Activated naive CD4-positive, alpha-beta T cell treated with anti-CD3 and anti-CD28 coated beads, Interleukin-2, amount 10 ng/mL, durations not matched to agents 7 days and 5 days (primary cell): Measurements from ENCODE around the gene ZNF805.
A peak's percentile ranks its signal among the peaks of the same experiment; 100 is the strongest.
"Not testable (repeated sequence)": the region's sequence is repeated elsewhere in the genome, so short reads cannot be mapped to it uniquely, and the experiment has no call there.

Experiments used
- CTCF ChIA-PET: fragments of 350-600 bp; sonication (Branson Sonifier 250); formaldehyde crosslinking; loops from one replicate; lab custom pipeline; 2021; ENCODE audit warnings: antibody characterized with exemption; lab: Charles Lee
- DNase-seq: peaks from one replicate; pipeline ENCODE4 v3.0.0-alpha.2; 2020
- H3K27ac Mint-ChIP-seq: one replicate; pipeline ENCODE4 v1.8.0; 2021; ENCODE audit warnings: mild to moderate bottlenecking, moderate library complexity, mixed read lengths
- H3K27me3 Mint-ChIP-seq: one replicate; pipeline ENCODE4 v1.8.0; 2021; ENCODE audit warnings: mild to moderate bottlenecking, mixed read lengths
- H3K36me3 Mint-ChIP-seq: one replicate; pipeline ENCODE4 v1.8.0; 2021; ENCODE audit warnings: mixed read lengths
- H3K4me1 Mint-ChIP-seq: one replicate; pipeline ENCODE4 v1.8.0; 2021; ENCODE audit warnings: mixed read lengths
- H3K4me3 Mint-ChIP-seq: one replicate; pipeline ENCODE4 v1.8.0; 2021; ENCODE audit warnings: mild to moderate bottlenecking, moderate library complexity, mixed read lengths
- H3K9me3 Mint-ChIP-seq: one replicate; pipeline ENCODE4 v1.8.0; 2021; ENCODE audit warnings: mixed read lengths

The ZNF805 gene

GRCh38 chr19:57240311-57241090 lies at the start of gene ZNF805:
Gene ZNF805, plus strand, starts transcription at chr19:57240632. Its CDS starts 260 bp downstream, at chr19:57240892.
- Mint-ChIP-seq H3K9me3 (peaks cover 2% of the 10 kb centered on the region), H3K27ac (peak within 1 kb of the TSS; percentile 98), H3K36me3 (peaks cover 30% of the 10 kb centered on the region), H3K27me3 (no peaks in the 10 kb centered on the region), H3K4me3 (peak within 1 kb of the TSS; percentile 86), H3K4me1 (peaks cover 24% of the 10 kb centered on the region)
- CTCF ChIA-PET, result no interaction called here
- peak; percentile 98 for DNase-seq

- Mint-ChIP-seq H3K27me3 (no peaks in the 10 kb centered on the region), H3K9me3 (peaks cover 54% of the 10 kb centered on the region), H3K4me3 (peak within 1 kb of the TSS; percentile 92), H3K4me1 (peaks cover 31% of the 10 kb centered on the region), H3K27ac (peak within 1 kb of the TSS; percentile 93), H3K36me3 (peaks cover 63% of the 10 kb centered on the region)
- CTCF ChIA-PET, result interaction anchor here (0.8 kb wide), 1 partner anchor 15 kb away, joined by 3 read pairs; no protein-coding TSS in a partner anchor
- DNase-seq, result peak; percentile 93
Measured at GRCh38 chr19:57191141-57192076, 49.0 kb upstream of the ZNF805 start, which contains the start of gene ZNF264. Gene ZNF264, plus strand, starts transcription at chr19:57191500. Its CDS starts 414 bp downstream, at chr19:57191914.

GRCh38 chr19:57192077-57192420 lies 48.4 kb upstream of the ZNF805 start:
- H3K4me3 Mint-ChIP-seq, result peak overlapping the region; percentile 92
- CTCF ChIA-PET, result no interaction called here
- no peak for DNase-seq
- peak overlapping the region; percentile 93 for H3K27ac Mint-ChIP-seq
- peaks cover 69% of the 10 kb centered on the region for H3K36me3 Mint-ChIP-seq
- no peaks in the 10 kb centered on the region for H3K27me3 Mint-ChIP-seq
- peaks cover 59% of the 10 kb centered on the region for H3K9me3 Mint-ChIP-seq
- H3K4me1 Mint-ChIP-seq, result peaks cover 31% of the 10 kb centered on the region

- Mint-ChIP-seq H3K9me3 (peaks cover 55% of the 10 kb centered on the region), H3K36me3 (peaks cover 79% of the 10 kb centered on the region), H3K27ac (peak overlapping the region; percentile 93), H3K4me3 (peak overlapping the region; percentile 92), H3K27me3 (no peaks in the 10 kb centered on the region), H3K4me1 (peaks cover 31% of the 10 kb centered on the region)
- CTCF ChIA-PET, result no interaction called here
- no peak for DNase-seq
Measured at GRCh38 chr19:57192993-57193392, 47.4 kb upstream of the ZNF805 start.

- CTCF ChIA-PET, H3K4me3 Mint-ChIP-seq, H3K27ac Mint-ChIP-seq, DNase-seq, H3K27me3 Mint-ChIP-seq: not testable (repeated sequence)
- Mint-ChIP-seq H3K36me3 (peaks cover 94% of the 10 kb centered on the region), H3K4me1 (peaks cover 10% of the 10 kb centered on the region), H3K9me3 (peaks cover 52% of the 10 kb centered on the region)
Measured at GRCh38 chr19:57197874-57198273, 42.6 kb upstream of the ZNF805 start.

GRCh38 chr19:57202160-57202559 lies 38.3 kb upstream of the ZNF805 start:
- DNase-seq, result no peak
- Mint-ChIP-seq H3K27me3 (no peaks in the 10 kb centered on the region), H3K4me1 (no peaks in the 10 kb centered on the region), H3K9me3 (peaks cover 38% of the 10 kb centered on the region), H3K4me3 (no peak overlapping the region), H3K36me3 (peaks cover 85% of the 10 kb centered on the region), H3K27ac (no peak overlapping the region)
- CTCF ChIA-PET, result no interaction called here

GRCh38 chr19:57210381-57210780 lies 30.1 kb upstream of the ZNF805 start:
- Mint-ChIP-seq H3K27ac (no peak overlapping the region), H3K4me3 (no peak overlapping the region), H3K4me1 (no peaks in the 10 kb centered on the region), H3K27me3 (no peaks in the 10 kb centered on the region), H3K9me3 (peaks cover 44% of the 10 kb centered on the region), H3K36me3 (peaks cover 77% of the 10 kb centered on the region)
- CTCF ChIA-PET, result no interaction called here
- DNase-seq, result no peak

- Mint-ChIP-seq H3K36me3 (peaks cover 77% of the 10 kb centered on the region), H3K27ac (no peak overlapping the region), H3K9me3 (peaks cover 47% of the 10 kb centered on the region), H3K4me1 (no peaks in the 10 kb centered on the region), H3K4me3 (no peak overlapping the region), H3K27me3 (no peaks in the 10 kb centered on the region)
- DNase-seq, result no peak
- CTCF ChIA-PET, result no interaction called here
Measured at GRCh38 chr19:57212109-57212508, 28.3 kb upstream of the ZNF805 start.

- DNase-seq, result no peak
- Mint-ChIP-seq H3K27me3 (no peaks in the 10 kb centered on the region), H3K4me3 (no peak overlapping the region), H3K4me1 (no peaks in the 10 kb centered on the region), H3K36me3 (peaks cover 5% of the 10 kb centered on the region), H3K9me3 (peaks cover 52% of the 10 kb centered on the region), H3K27ac (no peak overlapping the region)
- CTCF ChIA-PET, result no interaction called here
Measured at GRCh38 chr19:57227502-57227901, 12.9 kb upstream of the ZNF805 start.

- H3K27me3 Mint-ChIP-seq, result no peaks in the 10 kb centered on the region
- no peak overlapping the region for H3K27ac Mint-ChIP-seq
- no peak overlapping the region for H3K4me3 Mint-ChIP-seq
- DNase-seq, result no peak
- H3K36me3 Mint-ChIP-seq, result peaks cover 5% of the 10 kb centered on the region
- no peaks in the 10 kb centered on the region for H3K4me1 Mint-ChIP-seq
- peaks cover 34% of the 10 kb centered on the region for H3K9me3 Mint-ChIP-seq
- CTCF ChIA-PET, result no interaction called here
Measured at GRCh38 chr19:57231686-57232085, 8.7 kb upstream of the ZNF805 start.

GRCh38 chr19:57233207-57233606 lies 7.2 kb upstream of the ZNF805 start:
- Mint-ChIP-seq H3K9me3 (peaks cover 23% of the 10 kb centered on the region), H3K36me3 (peaks cover 5% of the 10 kb centered on the region), H3K4me1 (no peaks in the 10 kb centered on the region), H3K4me3 (no peak overlapping the region), H3K27ac (no peak overlapping the region), H3K27me3 (no peaks in the 10 kb centered on the region)
- CTCF ChIA-PET, result no interaction called here
- no peak for DNase-seq

- no peaks in the 10 kb centered on the region for H3K27me3 Mint-ChIP-seq
- peaks cover 27% of the 10 kb centered on the region for H3K36me3 Mint-ChIP-seq
- H3K27ac Mint-ChIP-seq, result peak overlapping the region; percentile 98
- H3K4me3 Mint-ChIP-seq, result peak overlapping the region; percentile 86
- no peak for DNase-seq
- H3K4me1 Mint-ChIP-seq, result peaks cover 24% of the 10 kb centered on the region
- CTCF ChIA-PET, result no interaction called here
- H3K9me3 Mint-ChIP-seq, result peaks cover 2% of the 10 kb centered on the region
Measured at GRCh38 chr19:57239982-57240310, 486 bp upstream of the ZNF805 start.

GRCh38 chr19:57241176-57241575 lies 744 bp downstream of the ZNF805 start:
- DNase-seq, result no peak
- Mint-ChIP-seq H3K4me3 (peak overlapping the region; percentile 86), H3K27me3 (no peaks in the 10 kb centered on the region), H3K4me1 (peaks cover 24% of the 10 kb centered on the region), H3K27ac (peak overlapping the region; percentile 98), H3K36me3 (peaks cover 36% of the 10 kb centered on the region), H3K9me3 (peaks cover 2% of the 10 kb centered on the region)
- CTCF ChIA-PET, result no interaction called here

- Mint-ChIP-seq H3K27ac (no peak overlapping the region), H3K4me1 (peaks cover 24% of the 10 kb centered on the region), H3K4me3 (peak overlapping the region; percentile 21), H3K27me3 (no peaks in the 10 kb centered on the region), H3K36me3 (peaks cover 53% of the 10 kb centered on the region), H3K9me3 (peaks cover 2% of the 10 kb centered on the region)
- CTCF ChIA-PET, result no interaction called here
- no peak for DNase-seq
Measured at GRCh38 chr19:57242821-57243220, 2.4 kb downstream of the ZNF805 start.
